22Rv1 (cell line): Measurements from ENCODE around the gene NEB.
"Not testable (repeated sequence)": the region's sequence is repeated elsewhere in the genome, so short reads cannot be mapped to it uniquely, and the experiment has no call there.

Experiments
- CTCF ChIP-seq: fragments of 450-650 bp; IDR thresholded peaks from 2 replicates; pipeline ENCODE4 v1.5.1; 2017; ENCODE audit warnings: mild to moderate bottlenecking
- ZFX ChIP-seq: fragments of 450-650 bp; IDR thresholded peaks from 2 replicates; pipeline ENCODE4 v1.6.1; 2017; ENCODE audit warnings: antibody characterized with exemption, borderline replicate concordance

- TF ChIP-seq CTCF, ZFX: not testable (repeated sequence)
These were observed 130.7 kb downstream of the NEB start for GRCh38 chr2:151603530-151603929.
